Esophagus muscularis mucosa (tissue), 4 donors: ENCODE measurements around the gene IRAK1. TPM values are rescaled to one million over a fixed set of nuclear protein-coding genes. Genes with fewer than 3 reads are reported as not detected.

ENCODE experiments used
- DNase-seq: peaks from one replicate; pipeline ENCODE4 v3.0.0-alpha.2; 2017; ENCODE audit errors: extremely low spot score
- H3K27ac ChIP-seq, 4 donors: fragments of 200-600 bp; sonication (generic); replicated peaks in 1 of 4; 1 replicate in 3 of 4; 2 replicates in 1 of 4; pipeline ENCODE4 v1.5.1; 2016 to 2019; ENCODE audit warnings: mild to moderate bottlenecking in 1 of 4
- H3K27me3 ChIP-seq, 4 donors: fragments of 200-600 bp; sonication (generic); one replicate each; pipeline versions ENCODE4 v1.5.1 to v1.6.0; 2016 to 2019
- H3K36me3 ChIP-seq, 4 donors: fragments of 200-600 bp; sonication (generic); one replicate each; pipeline ENCODE4 v1.5.1; 2016 to 2019
- H3K4me1 ChIP-seq, 4 donors: fragments of 200-600 bp; sonication (generic); one replicate each; pipeline ENCODE4 v1.5.1; 2016 to 2019
- H3K4me3 ChIP-seq, 4 donors: fragments of 200-600 bp; sonication (generic); 1 replicate in 2 of 4; 2 replicates in 2 of 4; pipeline ENCODE4 v1.5.1; 2016 to 2019; ENCODE audit warnings: mild to moderate bottlenecking in 4 of 4, moderate library complexity in 1 of 4
- H3K9me3 ChIP-seq, 4 donors: fragments of 200-600 bp; sonication (generic); 1 replicate in 3 of 4; 2 replicates in 1 of 4; pipeline ENCODE4 v1.5.1; 2016 to 2019
- EP300 ChIP-seq: sonication (generic); formaldehyde crosslinking; IDR thresholded peaks from one replicate; pipeline ENCODE4 v1.6.1; 2017; ENCODE audit warnings: antibody characterized with exemption
- POLR2A ChIP-seq: fragments of 450-650 bp; IDR thresholded peaks from one replicate; pipeline ENCODE4 v1.6.1; 2017; ENCODE audit warnings: antibody characterized with exemption, moderate library complexity, mild to moderate bottlenecking, low read depth
- POLR2AphosphoS5 ChIP-seq, 2 donors: sonication (generic); formaldehyde crosslinking; IDR thresholded peaks; one replicate each; pipeline ENCODE4 v1.6.1; 2017; ENCODE audit warnings: antibody characterized with exemption in 2 of 2
- WGBS: methylation state at CpG from one replicate; pipeline ENCODE4 v1.1.5; 2018; 5-methylcytosine and 5-hydroxymethylcytosine counted together
- intact Hi-C: fragments of 100-400 bp; cut with DNase I; formaldehyde crosslinking; loops from one replicate; pipeline ENCODE4 v1.15.1; 2023
- total RNA-seq, 4 donors: library from RNA; depleted of rRNA; stranded (reverse); fragments of >200 nt; gene quantifications; one replicate each; pipeline versions ENCODE4 v1.1.0 to v1.2.1, GENCODE V29; 2016
- TF ChIP-seq, protein P1 (sequence below), 3 experiments: fragments of 200-600 bp in 2 of 3; fragments of 450-650 bp in 1 of 3; sonication (generic) in 2 of 3; IDR thresholded peaks; one replicate each; pipeline ENCODE4 v1.5.1; 2017 to 2019; ENCODE audit warnings: antibody characterized with exemption in 3 of 3, mild to moderate bottlenecking in 2 of 3, moderate library complexity in 1 of 3

IRAK1 gene
- total RNA-seq, 4 donors from 2014 or later, result 50.5 to 74.9 (median 67.6) TPM

DNA sequence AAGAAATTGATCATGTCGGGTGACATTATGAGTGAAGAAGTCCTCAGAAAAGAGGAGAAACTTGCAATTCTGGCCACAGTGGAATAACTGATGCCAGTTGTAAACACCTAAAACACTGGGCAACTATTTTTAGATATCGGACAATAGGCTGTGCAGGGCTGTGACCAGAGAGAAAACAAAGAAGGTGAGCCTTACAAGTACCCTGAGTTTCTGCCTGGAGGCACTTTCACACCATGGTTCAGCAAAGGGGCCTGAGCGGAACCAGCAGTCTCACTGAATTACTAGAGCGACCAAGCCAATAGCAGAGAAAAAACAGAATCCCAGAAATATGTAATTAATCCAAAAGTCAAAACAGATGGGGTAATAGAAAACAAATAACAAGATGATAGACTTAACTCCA, 11.2 kb downstream of the IRAK1 start:
- Histone ChIP-seq H3K36me3 (peaks cover 0 to 13% (median 8%) of the 10 kb centered on the region in 4 donors), H3K27ac (no peak overlapping the region), H3K9me3 (no peaks in the 10 kb centered on the region), H3K4me3 (no peak overlapping the region), H3K4me1 (peaks cover 0 to 8% (median 5%) of the 10 kb centered on the region in 4 donors), H3K27me3 (no peaks in the 10 kb centered on the region)
- 83% methylated on average over 4 of the region's 4 CpGs for WGBS
- DNase-seq, result no peak
- intact Hi-C loops, result no loop called here
- no peak for TF ChIP-seq POLR2A
- TF ChIP-seq, protein P1, sequence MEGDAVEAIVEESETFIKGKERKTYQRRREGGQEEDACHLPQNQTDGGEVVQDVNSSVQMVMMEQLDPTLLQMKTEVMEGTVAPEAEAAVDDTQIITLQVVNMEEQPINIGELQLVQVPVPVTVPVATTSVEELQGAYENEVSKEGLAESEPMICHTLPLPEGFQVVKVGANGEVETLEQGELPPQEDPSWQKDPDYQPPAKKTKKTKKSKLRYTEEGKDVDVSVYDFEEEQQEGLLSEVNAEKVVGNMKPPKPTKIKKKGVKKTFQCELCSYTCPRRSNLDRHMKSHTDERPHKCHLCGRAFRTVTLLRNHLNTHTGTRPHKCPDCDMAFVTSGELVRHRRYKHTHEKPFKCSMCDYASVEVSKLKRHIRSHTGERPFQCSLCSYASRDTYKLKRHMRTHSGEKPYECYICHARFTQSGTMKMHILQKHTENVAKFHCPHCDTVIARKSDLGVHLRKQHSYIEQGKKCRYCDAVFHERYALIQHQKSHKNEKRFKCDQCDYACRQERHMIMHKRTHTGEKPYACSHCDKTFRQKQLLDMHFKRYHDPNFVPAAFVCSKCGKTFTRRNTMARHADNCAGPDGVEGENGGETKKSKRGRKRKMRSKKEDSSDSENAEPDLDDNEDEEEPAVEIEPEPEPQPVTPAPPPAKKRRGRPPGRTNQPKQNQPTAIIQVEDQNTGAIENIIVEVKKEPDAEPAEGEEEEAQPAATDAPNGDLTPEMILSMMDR (IDR thresholded peaks at IDR 0.05), result no peak
- TF ChIP-seq POLR2AphosphoS5 (IDR thresholded peaks at IDR 0.05), result no peak
- no peak for TF ChIP-seq EP300

DNA sequence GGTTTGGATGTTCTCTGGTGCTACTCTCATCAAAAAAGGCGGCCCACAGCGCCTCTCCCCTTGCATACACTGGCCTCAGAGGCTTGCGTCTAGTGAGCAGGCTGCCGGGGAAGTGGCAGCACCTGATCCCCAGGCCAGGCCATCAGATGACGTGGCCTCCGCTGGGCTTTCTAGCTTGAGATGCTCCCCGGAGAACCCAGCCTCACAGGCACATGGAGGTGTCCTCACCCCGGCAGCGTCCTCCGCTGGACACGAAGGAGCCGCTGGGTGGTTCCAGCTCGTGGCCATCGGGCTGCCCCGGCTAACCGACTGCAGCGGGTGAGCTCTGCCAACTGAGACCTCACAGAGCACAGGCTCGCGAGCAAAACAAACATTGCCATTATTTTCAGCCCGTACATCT, 12.8 kb downstream of the IRAK1 start:
- Histone ChIP-seq H3K4me1 (peaks cover 0 to 4% (median 0%) of the 10 kb centered on the region in 4 donors), H3K4me3 (no peak overlapping the region), H3K36me3 (peaks cover 0 to 6% (median 2%) of the 10 kb centered on the region in 4 donors), H3K27me3 (no peaks in the 10 kb centered on the region), H3K9me3 (no peaks in the 10 kb centered on the region), H3K27ac (no peak overlapping the region)
- 96% methylated on average over 11 of the region's 20 CpGs for WGBS
- intact Hi-C loops, result no loop called here
- TF ChIP-seq, protein P1 (IDR thresholded peaks at IDR 0.05), result no peak
- TF ChIP-seq POLR2AphosphoS5 (IDR thresholded peaks at IDR 0.05) (no peak), EP300 (no peak), POLR2A (no peak)
- no peak for DNase-seq

DNA sequence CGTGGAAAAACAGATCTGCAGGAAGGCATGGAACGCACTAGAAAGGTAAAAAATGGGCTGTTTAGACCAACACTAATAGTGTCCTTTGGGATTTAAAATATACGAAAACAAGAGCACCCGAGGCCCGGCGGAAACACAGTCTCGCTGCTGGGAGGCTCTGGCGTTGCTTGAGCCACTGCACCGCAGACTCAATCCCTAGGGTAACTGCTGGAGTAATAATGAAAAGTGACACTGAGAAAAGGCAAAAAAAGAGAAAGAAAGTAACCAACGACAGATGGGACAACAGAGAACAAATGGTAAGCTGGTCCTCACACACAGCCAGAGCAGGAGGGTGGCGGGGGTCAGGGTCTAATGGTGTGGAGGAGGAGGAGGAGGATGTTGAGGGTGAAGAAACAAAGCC, 15.4 kb downstream of the IRAK1 start:
- Histone ChIP-seq H3K36me3 (no peaks in the 10 kb centered on the region), H3K27me3 (no peaks in the 10 kb centered on the region), H3K4me1 (peaks cover 0 to 4% (median 0%) of the 10 kb centered on the region in 4 donors), H3K27ac (no peak overlapping the region), H3K9me3 (no peaks in the 10 kb centered on the region), H3K4me3 (no peak overlapping the region)
- WGBS, result 83% methylated on average over 11 of the region's 11 CpGs
- TF ChIP-seq POLR2AphosphoS5 (IDR thresholded peaks at IDR 0.05) (no peak), POLR2A (no peak), EP300 (no peak)
- TF ChIP-seq, protein P1 (IDR thresholded peaks at IDR 0.05), result no peak
- no peak for DNase-seq
- intact Hi-C loops, result no loop called here

DNA sequence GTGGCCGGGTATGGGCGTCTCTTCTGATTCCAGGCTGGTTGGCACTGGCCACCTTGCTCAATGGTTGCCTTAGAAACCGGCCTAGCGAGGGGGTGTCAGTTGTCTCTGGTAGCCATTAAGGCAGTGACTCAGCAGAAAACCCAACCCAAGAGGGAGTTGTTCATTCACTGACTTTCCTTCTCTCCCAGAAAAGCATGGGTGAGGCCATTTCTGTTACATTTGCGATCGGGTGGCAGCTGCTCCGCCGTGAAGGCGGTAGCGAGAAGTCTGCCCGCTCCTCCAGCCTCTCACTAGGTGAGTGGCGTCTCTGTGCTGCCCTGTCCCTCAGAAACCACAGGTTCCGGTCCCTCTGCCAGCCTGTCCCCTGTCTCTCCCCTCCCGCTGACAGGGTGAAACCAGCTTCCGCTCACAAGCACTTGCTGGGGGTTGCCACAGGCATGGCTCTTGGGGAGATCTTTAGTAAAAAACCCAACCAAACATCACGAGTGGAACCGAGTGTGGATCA, 17.4 kb downstream of the IRAK1 start:
- no peaks in the 10 kb centered on the region for H3K9me3 ChIP-seq
- intact Hi-C loops, result no loop called here
- 88% methylated on average over 17 of the region's 17 CpGs for WGBS
- H3K4me1 ChIP-seq, result peaks cover 0 to 4% (median 0%) of the 10 kb centered on the region in 4 donors
- H3K36me3 ChIP-seq, result no peaks in the 10 kb centered on the region
- DNase-seq, result no peak
- peak overlapping the region in 1 of 4 donors; percentile 19 for H3K27ac ChIP-seq
- H3K4me3 ChIP-seq, result no peak overlapping the region
- no peaks in the 10 kb centered on the region for H3K27me3 ChIP-seq
- TF ChIP-seq, protein P1 (IDR thresholded peaks at IDR 0.05), result no peak
- no peak for TF ChIP-seq POLR2A

DNA sequence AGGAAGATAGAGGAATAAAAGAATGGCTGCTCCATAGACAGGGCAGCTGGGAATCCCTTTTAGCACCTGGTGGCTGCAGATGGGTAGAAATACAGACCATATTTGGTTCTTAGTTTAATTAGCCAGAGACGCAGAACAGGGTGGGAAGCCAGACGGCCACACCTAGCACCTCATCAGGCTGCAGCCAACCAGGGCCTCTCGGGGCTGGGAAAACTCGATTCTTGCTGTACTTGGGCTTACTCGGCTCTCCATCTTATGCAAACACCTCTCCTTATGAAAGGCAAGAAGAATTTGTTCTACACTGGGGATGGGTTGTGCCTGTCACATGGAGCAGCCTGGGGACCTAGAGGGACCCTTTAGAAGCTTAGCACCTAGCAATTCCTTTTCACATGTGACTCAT, 19.7 kb downstream of the IRAK1 start:
- Histone ChIP-seq H3K4me1 (peaks cover 0 to 4% (median 0%) of the 10 kb centered on the region in 4 donors), H3K27me3 (peaks cover 0 to 6% (median 0%) of the 10 kb centered on the region in 4 donors), H3K27ac (no peak overlapping the region), H3K9me3 (no peaks in the 10 kb centered on the region), H3K4me3 (no peak overlapping the region), H3K36me3 (no peaks in the 10 kb centered on the region)
- intact Hi-C loops, result no loop called here
- no peak for TF ChIP-seq POLR2A
- no peak for TF ChIP-seq EP300
- TF ChIP-seq, protein P1 (IDR thresholded peaks at IDR 0.05), result no peak
- no peak for TF ChIP-seq POLR2AphosphoS5 (IDR thresholded peaks at IDR 0.05)
- no peak for DNase-seq
- 40% methylated on average over 2 of the region's 5 CpGs for WGBS
